NCI-H82 treated with DMSO at 0.1 percent for 48 hours (cell line): ENCODE measurements around the gene CAMKMT.

Source experiments
- DNase-seq: peaks from one replicate; lab custom pipeline; 2025; ENCODE audit not compliant: unreplicated experiment; lab: John Stamatoyannopoulos, UW

CAMKMT gene

GRCh38 chr2:44766777-44767176 is 405.0 kb downstream of the CAMKMT start:
- DNase-seq: no peak

- DNase-seq: no peak
Measured at GRCh38 chr2:44767691-44768090, 405.9 kb downstream of the CAMKMT start.

GRCh38 chr2:44768438-44769236 is 406.9 kb downstream of the CAMKMT start:
- DNase-seq: peak; percentile 97

GRCh38 chr2:44769349-44770011 is 407.7 kb downstream of the CAMKMT start:
- DNase-seq: peak; percentile 96

GRCh38 chr2:44770221-44771195 is 408.8 kb downstream of the CAMKMT start:
- DNase-seq: peak; percentile 65

GRCh38 chr2:44771522-44771921 is 409.8 kb downstream of the CAMKMT start:
- DNase-seq: no peak

- no peak for DNase-seq
Measured at GRCh38 chr2:44772131-44772530, 410.4 kb downstream of the CAMKMT start.

- DNase-seq: peak; percentile 84
Measured at GRCh38 chr2:44772669-44773378, 411.1 kb downstream of the CAMKMT start.

- DNase-seq: peak; percentile 36
Measured at GRCh38 chr2:44774826-44775492, 413.2 kb downstream of the CAMKMT start.

- DNase-seq: no peak
Measured at GRCh38 chr2:44777036-44777435, 415.3 kb downstream of the CAMKMT start.

- DNase-seq: peak; percentile 80
Measured at GRCh38 chr2:44777537-44777936, 415.8 kb downstream of the CAMKMT start.

- no peak for DNase-seq
Measured at GRCh38 chr2:44778221-44778654, 416.5 kb downstream of the CAMKMT start.

GRCh38 chr2:44778671-44779476 is 417.1 kb downstream of the CAMKMT start:
- no peak for DNase-seq

- no peak for DNase-seq
Measured at GRCh38 chr2:44779793-44780192, 418.0 kb downstream of the CAMKMT start.

- DNase-seq: no peak
Measured at GRCh38 chr2:44780406-44780805, 418.7 kb downstream of the CAMKMT start.

GRCh38 chr2:44785433-44785832 is 423.7 kb downstream of the CAMKMT start:
- no peak for DNase-seq

- DNase-seq: no peak
Measured at GRCh38 chr2:44786045-44786816, 424.5 kb downstream of the CAMKMT start.

GRCh38 chr2:44786817-44787214 is 425.1 kb downstream of the CAMKMT start:
- DNase-seq: no peak
